CD4-positive, alpha-beta T cell (primary cell): ENCODE measurements around the gene SLC6A3. TPM values are rescaled to one million over a fixed set of nuclear protein-coding genes. Genes with fewer than 3 reads are reported as not detected.

Experiments
- ATAC-seq: fragments of 200-7000 bp; cut with Tn5 transposase; one replicate; pipeline ENCODE4 v1.10.0; 2022; ENCODE audit warnings: mild to moderate bottlenecking; ENCODE audit not compliant: poor library complexity
- CTCF ChIA-PET: fragments of 350-600 bp; sonication (Branson Sonifier 250); formaldehyde crosslinking; loops from one replicate; lab custom pipeline; 2021; ENCODE audit warnings: antibody characterized with exemption, inconsistent platforms; lab: Charles Lee
- POLR2A ChIA-PET: fragments of 350-600 bp; sonication (Branson Sonifier 250); formaldehyde crosslinking; loops from one replicate; lab custom pipeline; 2021; ENCODE audit warnings: antibody characterized with exemption, inconsistent platforms; lab: Charles Lee
- DNase-seq, 14 experiments: peaks; one replicate each; pipeline ENCODE4 v3.0.0-alpha.2; 2013 to 2020; ENCODE audit warnings: mixed read lengths in 2 of 14
- H3K27ac ChIP-seq, 2 donors: one replicate each; pipeline versions ENCODE4 v1.5.1 to v1.7.0; 2013; ENCODE audit warnings: low read length in 2 of 2, low read depth in 1 of 2, mild to moderate bottlenecking in 1 of 2
- H3K27me3 ChIP-seq, 2 experiments: 1 replicate in 1 of 2; 2 replicates in 1 of 2; pipeline versions ENCODE4 v1.6.1 to v1.7.0; 2013; ENCODE audit warnings: low read length in 2 of 2, control low read depth in 1 of 2, mild to moderate bottlenecking in 1 of 2, moderate library complexity in 1 of 2; ENCODE audit not compliant: insufficient read depth in 2 of 2, control insufficient read depth in 1 of 2
- H3K36me3 ChIP-seq: one replicate; pipeline ENCODE4 v1.6.1; 2013; ENCODE audit warnings: low read length, control low read depth; ENCODE audit not compliant: insufficient read depth
- H3K4me1 ChIP-seq: one replicate; pipeline ENCODE4 v1.6.1; 2013; ENCODE audit warnings: low read length, control low read depth; ENCODE audit not compliant: insufficient read depth
- H3K4me3 ChIP-seq: one replicate; pipeline ENCODE4 v1.5.1; 2013; ENCODE audit warnings: mild to moderate bottlenecking, low read length, moderate library complexity
- H3K9me3 ChIP-seq, 2 experiments: 1 replicate in 1 of 2; 2 replicates in 1 of 2; pipeline versions ENCODE4 v1.6.1 to v1.7.0; 2013; ENCODE audit warnings: low read length in 2 of 2, mild to moderate bottlenecking in 2 of 2, control low read depth in 1 of 2, moderate library complexity in 1 of 2; ENCODE audit not compliant: control insufficient read depth in 1 of 2, insufficient read depth in 1 of 2
- H3K27ac Mint-ChIP-seq: one replicate; pipeline ENCODE4 v1.8.0; 2020; ENCODE audit warnings: mixed read lengths
- H3K27me3 Mint-ChIP-seq: one replicate; pipeline ENCODE4 v1.8.0; 2021; ENCODE audit warnings: mixed read lengths
- H3K36me3 Mint-ChIP-seq: one replicate; pipeline ENCODE4 v1.8.0; 2021; ENCODE audit warnings: low read depth, mixed read lengths
- H3K4me1 Mint-ChIP-seq: one replicate; pipeline ENCODE4 v1.8.0; 2021; ENCODE audit warnings: low read depth, mixed read lengths
- H3K4me3 Mint-ChIP-seq: one replicate; pipeline ENCODE4 v1.8.0; 2020; ENCODE audit warnings: mild to moderate bottlenecking, mixed read lengths
- H3K9me3 Mint-ChIP-seq: one replicate; pipeline ENCODE4 v1.8.0; 2020; ENCODE audit warnings: mixed read lengths
- intact Hi-C, 2 experiments: fragments of 100-400 bp; cut with DNase I in 1 of 2; cut with micrococcal nuclease in 1 of 2; formaldehyde crosslinking; loops; one replicate each; pipeline versions ENCODE4 v1.15.1 to v1.9.0; 2023 to 2025; cut with DNase I, micrococcal nuclease
- total RNA-seq, 174 experiments: library from RNA in 2 of 174; stranded (reverse) in 2 of 174; gene quantifications; one replicate each; pipeline ENCODE4 v1.2.3 and lab custom pipeline; 2021 to 2026
- TF ChIP-seq, protein P1 (sequence below): fragments of 200-600 bp; IDR thresholded peaks from one replicate; pipeline ENCODE4 v1.8.0; 2022; ENCODE audit warnings: antibody characterized with exemption, mild to moderate bottlenecking

The SLC6A3 gene
- total RNA-seq, 2 experiments from 2014 or later: 0.08 TPM; not detected in 1

DNA sequence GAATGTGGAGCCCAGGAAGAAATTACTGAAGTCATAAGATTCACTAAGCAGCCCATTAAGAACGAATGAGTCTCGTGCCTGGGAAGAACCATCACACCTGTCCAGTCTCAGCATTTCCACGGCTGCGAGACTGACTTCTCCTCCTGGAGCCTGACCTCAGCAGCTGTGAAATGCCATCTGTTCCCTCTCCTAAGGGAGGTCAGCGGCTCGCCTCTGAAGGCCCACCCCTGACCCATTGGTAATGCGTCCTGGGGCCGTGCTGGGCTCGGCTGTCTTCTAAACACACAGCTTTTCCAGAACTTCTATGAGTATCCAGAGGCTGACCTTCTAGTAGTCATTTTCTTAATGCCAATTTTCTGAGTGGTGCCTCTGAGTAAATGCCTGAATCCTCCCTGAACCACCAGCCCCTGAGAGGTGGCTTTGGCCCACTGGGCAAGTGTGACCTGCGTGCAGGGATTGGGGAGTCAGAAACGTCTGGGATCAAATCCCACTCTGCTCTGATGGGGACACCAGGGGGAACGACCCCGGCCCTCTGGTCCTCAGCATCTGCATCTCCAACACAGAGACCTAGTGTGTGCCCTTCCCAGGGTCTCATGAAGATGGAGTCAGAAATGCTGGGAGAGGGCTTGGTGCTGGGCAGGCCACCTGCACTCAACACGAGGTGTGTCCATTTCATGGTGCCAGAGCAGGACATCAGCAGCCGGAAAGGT is 5.7 kb downstream of the SLC6A3 start:
- H3K27ac ChIP-seq: no peak overlapping the region
- H3K4me1 ChIP-seq: peaks cover 6% of the 10 kb centered on the region
- no peak overlapping the region for H3K27ac Mint-ChIP-seq
- ATAC-seq (no peak), DNase-seq (peak in 1 of 14 experiments; percentile 15)
- peaks cover 26 to 28% of the 10 kb centered on the region in 2 experiments for H3K27me3 ChIP-seq
- peaks cover 11% of the 10 kb centered on the region for H3K4me1 Mint-ChIP-seq
- CTCF ChIA-PET: no interaction called here
- TF ChIP-seq, protein P1, sequence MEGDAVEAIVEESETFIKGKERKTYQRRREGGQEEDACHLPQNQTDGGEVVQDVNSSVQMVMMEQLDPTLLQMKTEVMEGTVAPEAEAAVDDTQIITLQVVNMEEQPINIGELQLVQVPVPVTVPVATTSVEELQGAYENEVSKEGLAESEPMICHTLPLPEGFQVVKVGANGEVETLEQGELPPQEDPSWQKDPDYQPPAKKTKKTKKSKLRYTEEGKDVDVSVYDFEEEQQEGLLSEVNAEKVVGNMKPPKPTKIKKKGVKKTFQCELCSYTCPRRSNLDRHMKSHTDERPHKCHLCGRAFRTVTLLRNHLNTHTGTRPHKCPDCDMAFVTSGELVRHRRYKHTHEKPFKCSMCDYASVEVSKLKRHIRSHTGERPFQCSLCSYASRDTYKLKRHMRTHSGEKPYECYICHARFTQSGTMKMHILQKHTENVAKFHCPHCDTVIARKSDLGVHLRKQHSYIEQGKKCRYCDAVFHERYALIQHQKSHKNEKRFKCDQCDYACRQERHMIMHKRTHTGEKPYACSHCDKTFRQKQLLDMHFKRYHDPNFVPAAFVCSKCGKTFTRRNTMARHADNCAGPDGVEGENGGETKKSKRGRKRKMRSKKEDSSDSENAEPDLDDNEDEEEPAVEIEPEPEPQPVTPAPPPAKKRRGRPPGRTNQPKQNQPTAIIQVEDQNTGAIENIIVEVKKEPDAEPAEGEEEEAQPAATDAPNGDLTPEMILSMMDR: no peak
- peaks cover 6% of the 10 kb centered on the region for H3K9me3 Mint-ChIP-seq
- intact Hi-C loops: no loop called here
- no peaks in the 10 kb centered on the region for H3K36me3 ChIP-seq
- no peaks in the 10 kb centered on the region for H3K36me3 Mint-ChIP-seq
- peaks cover 0 to 35% of the 10 kb centered on the region in 2 experiments for H3K9me3 ChIP-seq
- H3K4me3 ChIP-seq: no peak overlapping the region
- H3K27me3 Mint-ChIP-seq: peaks cover 41% of the 10 kb centered on the region
- H3K4me3 Mint-ChIP-seq: no peak overlapping the region
- POLR2A ChIA-PET: no interaction called here

DNA sequence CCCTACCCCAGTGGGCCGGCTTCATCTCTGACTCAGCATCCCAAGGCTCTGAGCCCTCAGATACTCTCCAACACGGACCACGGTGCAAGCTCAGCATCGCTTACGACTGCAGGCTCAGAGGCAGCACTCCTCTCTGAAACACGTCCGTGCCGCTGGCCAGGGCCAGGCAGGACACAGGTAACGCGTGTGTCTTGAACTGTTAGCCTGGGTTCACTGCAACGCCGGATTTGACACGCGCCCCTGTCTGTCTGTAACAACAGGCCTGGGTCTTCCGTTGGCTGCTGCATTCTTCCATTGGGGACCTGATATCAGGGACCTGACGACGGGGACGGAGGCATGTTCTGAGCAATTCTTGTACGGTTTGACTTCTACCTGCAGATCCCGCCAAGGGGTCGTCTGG is 6.4 kb downstream of the SLC6A3 start:
- no peaks in the 10 kb centered on the region for H3K36me3 ChIP-seq
- no peak overlapping the region for H3K27ac Mint-ChIP-seq
- ChIA-PET CTCF (no interaction called here), POLR2A (no interaction called here)
- DNase-seq (no peak), ATAC-seq (no peak)
- H3K4me1 ChIP-seq: no peaks in the 10 kb centered on the region
- intact Hi-C loops: no loop called here
- H3K36me3 Mint-ChIP-seq: no peaks in the 10 kb centered on the region
- no peak overlapping the region for H3K4me3 ChIP-seq
- TF ChIP-seq, protein P1: no peak
- no peak overlapping the region for H3K4me3 Mint-ChIP-seq
- peaks cover 6% of the 10 kb centered on the region for H3K9me3 Mint-ChIP-seq
- peaks cover 0 to 30% of the 10 kb centered on the region in 2 experiments for H3K9me3 ChIP-seq
- peaks cover 8% of the 10 kb centered on the region for H3K4me1 Mint-ChIP-seq
- peaks cover 34% of the 10 kb centered on the region for H3K27me3 Mint-ChIP-seq
- H3K27ac ChIP-seq: no peak overlapping the region
- H3K27me3 ChIP-seq: peaks cover 20 to 22% of the 10 kb centered on the region in 2 experiments

DNA sequence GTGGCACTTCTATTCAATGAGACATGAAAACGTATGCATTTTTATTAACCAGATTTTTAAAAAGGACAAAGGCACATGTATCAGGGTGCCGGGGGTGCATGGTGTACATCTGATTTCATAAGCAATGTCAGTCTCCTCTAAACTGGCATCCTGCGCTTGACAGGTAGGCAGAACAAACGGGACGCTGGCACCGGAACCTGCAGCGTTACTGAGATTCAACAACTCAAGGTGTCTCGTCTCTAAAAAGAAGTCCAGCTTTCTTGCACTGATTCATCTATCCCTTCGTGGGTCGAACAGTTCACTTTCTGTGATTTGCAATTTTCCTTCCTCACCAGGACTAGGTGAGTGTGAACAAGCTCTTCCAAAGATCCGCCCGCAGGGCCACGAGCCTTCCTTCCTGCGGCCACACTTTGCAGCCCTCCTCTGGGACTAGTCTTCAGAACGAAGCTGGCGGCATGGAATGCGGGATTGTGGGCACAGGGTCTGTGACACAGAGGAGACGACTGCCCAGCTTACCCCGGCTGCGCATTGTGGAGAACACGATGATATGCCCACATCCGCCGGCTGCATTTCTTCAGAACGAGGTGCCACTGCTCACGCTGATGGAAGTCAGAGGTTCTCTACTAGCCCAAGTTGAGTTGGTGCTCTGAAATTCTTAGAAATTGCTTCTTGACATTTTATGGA is 7.2 kb downstream of the SLC6A3 start:
- CTCF ChIA-PET: no interaction called here
- POLR2A ChIA-PET: no interaction called here

More for the DNA sequence above, 7.2 kb downstream of the SLC6A3 start:
- Mint-ChIP-seq H3K36me3 (no peaks in the 10 kb centered on the region), H3K4me1 (no peaks in the 10 kb centered on the region), H3K27ac (no peak overlapping the region), H3K4me3 (no peak overlapping the region), H3K9me3 (peaks cover 12% of the 10 kb centered on the region), H3K27me3 (peaks cover 26% of the 10 kb centered on the region)
- Histone ChIP-seq H3K36me3 (no peaks in the 10 kb centered on the region), H3K9me3 (peaks cover 0 to 33% of the 10 kb centered on the region in 2 experiments), H3K4me3 (no peak overlapping the region), H3K4me1 (no peaks in the 10 kb centered on the region), H3K27ac (no peak overlapping the region), H3K27me3 (peaks cover 12 to 13% of the 10 kb centered on the region in 2 experiments)
- intact Hi-C loops: no loop called here
- ATAC-seq (no peak), DNase-seq (no peak)
- TF ChIP-seq, protein P1: no peak
